ENCODE results near the gene ARFGAP1.
A peak's percentile ranks its signal among the peaks of the same experiment; 100 is the strongest.

The ARFGAP1 gene

DNA sequence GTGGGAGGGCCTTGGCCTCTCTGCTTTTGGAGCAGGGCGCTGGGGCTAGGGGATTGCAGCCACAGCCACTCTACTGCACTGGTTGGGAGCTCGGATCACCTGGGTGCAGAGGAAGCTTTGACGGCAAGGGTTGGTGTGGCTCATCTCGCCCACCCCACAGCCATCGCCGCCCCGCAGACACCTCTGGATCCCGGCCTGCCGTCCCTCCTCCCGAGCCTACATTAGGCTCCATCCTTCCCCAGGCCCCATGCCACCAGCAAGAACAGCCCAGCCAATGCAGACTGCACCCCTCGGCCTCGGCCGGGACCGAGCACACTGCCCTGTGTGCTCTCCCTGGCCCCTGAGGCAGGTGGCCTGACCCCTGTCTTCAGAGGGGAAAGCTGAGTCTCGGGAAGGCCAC, 12.1 kb upstream of the ARFGAP1 start:
- Mint-ChIP-seq H3K36me3 (ENCODE audit: low read depth) (no peaks in the 10 kb centered on the region), H3K27me3 (peaks cover 62% of the 10 kb centered on the region), H3K4me3 (no peak overlapping the region), H3K27ac (no peak overlapping the region), H3K9me3 (no peaks in the 10 kb centered on the region), H3K4me1 (ENCODE audit: low read depth) (no peaks in the 10 kb centered on the region)
- intact Hi-C loops (cut with micrococcal nuclease): no loop called here

DNA sequence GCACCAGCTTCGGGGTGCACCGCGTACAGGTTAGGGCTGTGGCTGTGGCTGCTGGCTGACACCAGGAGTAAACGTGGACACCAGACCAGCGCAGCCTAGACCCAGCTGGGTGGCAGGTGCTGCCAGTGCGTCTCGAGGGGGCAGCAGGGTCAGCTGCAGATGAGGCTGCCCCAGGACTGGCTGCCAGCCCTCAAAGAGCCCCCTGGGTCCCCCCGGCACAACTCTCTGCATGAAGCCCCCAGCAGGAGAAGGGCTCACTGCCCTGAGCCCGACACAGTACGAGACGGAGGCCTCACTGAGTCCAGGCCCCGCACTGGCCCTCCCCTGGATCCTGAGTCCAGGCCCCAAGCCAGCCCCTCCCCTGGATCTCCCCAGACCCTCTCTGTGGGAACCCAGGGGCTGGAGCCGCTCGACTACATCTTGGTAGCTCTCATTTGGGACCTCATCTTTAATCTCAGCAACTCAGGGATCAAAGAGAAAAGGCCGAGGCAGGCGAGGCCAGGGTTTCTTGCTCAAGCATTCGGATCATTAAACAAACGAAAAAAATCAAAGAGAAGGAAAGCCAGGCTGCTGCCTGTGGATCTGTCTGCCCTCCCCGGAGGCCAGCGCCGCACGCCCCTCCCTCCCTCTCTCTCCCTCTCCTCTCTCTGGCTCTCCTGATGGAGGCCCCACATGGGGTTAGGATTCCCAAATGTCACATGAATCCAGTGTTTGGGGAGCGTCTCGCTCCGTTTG, 11.4 kb upstream of the ARFGAP1 start:
- H3K9me3 Mint-ChIP-seq: no peaks in the 10 kb centered on the region
- peaks cover 58% of the 10 kb centered on the region for H3K27me3 Mint-ChIP-seq
- intact Hi-C loops (cut with micrococcal nuclease): no loop called here
- no peaks in the 10 kb centered on the region for H3K36me3 Mint-ChIP-seq (ENCODE audit: low read depth)
- no peaks in the 10 kb centered on the region for H3K4me1 Mint-ChIP-seq (ENCODE audit: low read depth)
- no peak overlapping the region for H3K4me3 Mint-ChIP-seq
- H3K27ac Mint-ChIP-seq: no peak overlapping the region

DNA sequence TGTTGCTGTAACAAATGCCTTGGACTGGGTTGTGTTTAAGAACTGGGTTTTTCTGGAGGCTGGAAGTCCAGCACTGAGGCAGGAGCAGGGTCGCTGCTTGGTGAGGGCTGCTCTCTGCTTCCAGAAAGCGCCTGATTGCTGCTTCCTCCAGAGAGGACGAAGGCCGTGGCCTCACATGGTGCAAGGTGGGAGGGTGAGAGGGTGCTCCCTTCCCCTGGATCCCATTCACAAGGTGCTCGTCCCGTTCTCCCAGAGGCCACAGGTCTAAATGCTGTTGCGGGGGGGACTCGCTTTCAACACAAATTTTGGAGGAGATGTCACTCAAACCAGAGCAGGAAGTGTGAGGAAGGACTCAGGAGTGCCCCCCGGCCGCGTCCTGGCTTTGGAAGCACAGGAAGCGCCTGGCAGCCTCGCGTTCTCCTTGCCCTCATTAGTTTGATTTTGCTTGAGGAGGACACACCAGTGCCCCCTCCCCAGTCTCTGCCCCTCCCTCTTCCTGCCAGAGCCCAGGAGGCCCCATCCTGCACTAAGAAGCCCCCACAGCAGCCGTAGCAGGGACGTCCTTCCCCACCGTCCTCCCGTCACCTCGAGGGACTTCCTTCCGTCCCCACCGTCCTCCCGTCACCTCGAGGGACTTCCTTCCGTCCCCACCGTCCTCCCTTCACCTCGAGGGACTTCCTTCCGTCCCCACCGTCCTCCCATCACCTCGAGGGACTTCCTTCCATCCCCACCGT, 10.7 kb upstream of the ARFGAP1 start:
- H3K4me1 Mint-ChIP-seq (ENCODE audit: low read depth): no peaks in the 10 kb centered on the region
- intact Hi-C loops (cut with micrococcal nuclease): no loop called here
- H3K9me3 Mint-ChIP-seq: no peaks in the 10 kb centered on the region
- no peaks in the 10 kb centered on the region for H3K36me3 Mint-ChIP-seq (ENCODE audit: low read depth)
- no peak overlapping the region for H3K4me3 Mint-ChIP-seq
- H3K27me3 Mint-ChIP-seq: peaks cover 50% of the 10 kb centered on the region
- H3K27ac Mint-ChIP-seq: no peak overlapping the region

DNA sequence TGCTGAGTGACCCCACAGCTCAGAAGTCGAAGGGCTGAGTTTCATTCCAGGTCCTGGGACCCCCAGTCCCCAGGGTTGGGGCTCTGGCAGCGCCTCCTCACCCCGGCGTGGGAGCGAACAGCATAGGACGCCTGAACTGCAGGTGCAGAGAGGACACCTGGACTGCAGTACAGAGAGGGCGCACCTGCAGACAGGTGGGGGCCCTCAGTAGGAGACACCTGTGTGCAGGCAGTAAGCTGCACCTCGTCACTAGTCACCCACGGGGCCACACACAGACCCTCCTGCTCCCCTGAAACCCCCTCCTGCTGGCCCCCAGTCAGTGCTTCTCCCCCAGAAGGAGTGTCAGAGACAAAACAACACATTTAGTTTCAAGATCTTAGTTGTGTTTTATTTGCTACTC, 9.8 kb upstream of the ARFGAP1 start:
- no peak overlapping the region for H3K4me3 Mint-ChIP-seq
- no peaks in the 10 kb centered on the region for H3K36me3 Mint-ChIP-seq (ENCODE audit: low read depth)
- H3K27ac Mint-ChIP-seq: no peak overlapping the region
- intact Hi-C loops (cut with micrococcal nuclease): no loop called here
- H3K27me3 Mint-ChIP-seq: peaks cover 49% of the 10 kb centered on the region
- H3K9me3 Mint-ChIP-seq: no peaks in the 10 kb centered on the region
- H3K4me1 Mint-ChIP-seq (ENCODE audit: low read depth): no peaks in the 10 kb centered on the region

DNA sequence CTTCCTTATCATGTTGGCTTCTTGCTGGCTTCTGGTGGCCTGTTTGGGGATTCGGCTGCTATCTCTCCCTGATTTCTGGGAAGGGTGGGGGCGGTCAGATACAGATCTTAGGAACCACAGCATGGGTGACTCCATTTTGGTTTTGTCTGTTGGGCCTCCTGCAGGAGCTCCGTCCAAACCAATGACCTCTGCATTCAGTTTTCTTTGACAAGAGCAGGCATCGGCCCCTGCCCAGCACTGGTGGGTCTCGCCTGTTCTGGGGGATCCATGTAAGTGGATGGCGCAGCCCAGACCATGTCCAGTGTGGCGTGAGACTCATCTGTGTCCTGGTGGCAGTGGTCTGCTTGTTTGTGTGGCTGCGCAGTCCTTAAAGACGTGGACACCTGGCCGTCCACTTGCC, 8.6 kb upstream of the ARFGAP1 start:
- intact Hi-C loops (cut with micrococcal nuclease): no loop called here
- H3K36me3 Mint-ChIP-seq (ENCODE audit: low read depth): no peaks in the 10 kb centered on the region
- H3K27ac Mint-ChIP-seq: no peak overlapping the region
- H3K4me3 Mint-ChIP-seq: no peak overlapping the region
- no peaks in the 10 kb centered on the region for H3K9me3 Mint-ChIP-seq
- no peaks in the 10 kb centered on the region for H3K4me1 Mint-ChIP-seq (ENCODE audit: low read depth)
- peaks cover 53% of the 10 kb centered on the region for H3K27me3 Mint-ChIP-seq

DNA sequence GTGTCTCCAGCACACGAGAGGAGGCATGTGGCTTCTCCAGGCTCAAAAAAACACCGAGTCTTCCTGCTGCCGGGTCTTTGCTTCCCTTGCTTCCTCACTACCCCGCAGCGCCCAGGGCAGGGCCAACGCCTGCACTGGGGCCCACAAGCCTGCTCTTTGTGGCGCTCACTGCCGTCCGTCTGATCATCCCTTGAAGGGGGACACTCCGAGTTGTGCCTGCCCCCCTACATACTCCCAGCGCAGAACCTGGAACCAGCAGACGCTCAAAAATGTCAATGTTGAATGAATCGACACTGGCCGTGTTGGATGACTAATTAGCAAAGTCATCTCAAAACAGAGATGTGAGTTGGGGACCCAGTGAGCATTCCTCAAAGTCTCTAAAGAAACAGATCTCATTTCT, 8.1 kb upstream of the ARFGAP1 start:
- no peaks in the 10 kb centered on the region for H3K9me3 Mint-ChIP-seq
- H3K4me1 Mint-ChIP-seq (ENCODE audit: low read depth): no peaks in the 10 kb centered on the region
- H3K27me3 Mint-ChIP-seq: peaks cover 50% of the 10 kb centered on the region
- H3K36me3 Mint-ChIP-seq (ENCODE audit: low read depth): no peaks in the 10 kb centered on the region
- intact Hi-C loops (cut with micrococcal nuclease): no loop called here
- no peak overlapping the region for H3K27ac Mint-ChIP-seq
- H3K4me3 Mint-ChIP-seq: no peak overlapping the region

DNA sequence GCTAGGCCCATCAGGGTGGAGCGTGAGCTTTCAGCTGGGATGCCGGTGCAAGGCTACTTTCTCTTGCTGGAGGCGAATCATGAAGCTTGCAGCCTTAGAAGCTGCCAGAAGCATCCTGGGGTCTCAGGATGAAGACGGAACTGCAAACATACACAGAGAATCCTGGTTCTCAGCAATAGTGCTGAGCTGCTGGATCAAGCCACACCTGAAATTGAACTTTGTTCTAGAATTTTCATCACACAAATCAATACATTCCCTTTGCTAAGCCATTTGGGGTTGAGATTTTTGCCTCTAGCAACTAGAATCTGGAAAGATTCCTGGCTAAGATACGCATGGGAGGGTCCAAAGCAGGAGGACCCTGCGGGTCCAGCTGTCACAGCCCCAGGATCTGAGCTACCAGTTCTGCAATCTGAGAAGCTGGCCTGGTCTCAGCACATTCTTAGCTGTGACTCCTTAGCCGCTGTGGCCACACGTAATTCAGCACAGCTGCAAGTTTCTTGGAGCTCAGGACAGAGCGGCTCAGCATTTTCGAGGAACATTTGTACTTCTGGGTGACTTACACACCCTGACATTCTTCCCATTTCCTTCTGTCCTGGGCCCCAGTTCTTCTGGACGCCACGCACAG, 6.6 kb upstream of the ARFGAP1 start:
- no peak overlapping the region for H3K4me3 Mint-ChIP-seq
- H3K36me3 Mint-ChIP-seq (ENCODE audit: low read depth): no peaks in the 10 kb centered on the region
- H3K4me1 Mint-ChIP-seq (ENCODE audit: low read depth): no peaks in the 10 kb centered on the region
- H3K27ac Mint-ChIP-seq: no peak overlapping the region
- intact Hi-C loops (cut with micrococcal nuclease): no loop called here
- H3K9me3 Mint-ChIP-seq: no peaks in the 10 kb centered on the region
- H3K27me3 Mint-ChIP-seq: peaks cover 46% of the 10 kb centered on the region

DNA sequence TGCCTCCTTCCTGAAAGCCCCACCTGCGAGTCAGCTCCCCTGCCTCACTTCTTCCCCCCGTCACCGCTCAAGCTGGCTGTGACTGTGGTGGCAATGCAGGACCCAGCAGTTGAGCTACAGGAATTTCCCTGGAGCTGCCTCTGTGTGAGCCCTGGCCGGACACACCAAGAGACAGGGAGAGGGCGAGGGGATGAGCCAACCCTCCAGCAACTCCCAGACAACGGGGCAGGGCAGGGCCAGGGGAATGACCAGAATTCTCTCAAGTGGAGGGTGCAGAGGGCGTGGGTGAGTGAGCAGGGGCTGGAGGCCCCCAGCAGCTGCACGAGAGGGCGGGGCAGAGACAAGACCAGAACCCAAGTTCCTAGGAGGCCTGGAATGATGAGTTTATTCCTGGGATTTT, 4.9 kb upstream of the ARFGAP1 start:
- intact Hi-C loops (cut with micrococcal nuclease): no loop called here
- Mint-ChIP-seq H3K36me3 (ENCODE audit: low read depth) (peaks cover 5% of the 10 kb centered on the region), H3K9me3 (no peaks in the 10 kb centered on the region), H3K4me3 (no peak overlapping the region), H3K4me1 (ENCODE audit: low read depth) (peaks cover 7% of the 10 kb centered on the region), H3K27me3 (peaks cover 37% of the 10 kb centered on the region), H3K27ac (no peak overlapping the region)

DNA sequence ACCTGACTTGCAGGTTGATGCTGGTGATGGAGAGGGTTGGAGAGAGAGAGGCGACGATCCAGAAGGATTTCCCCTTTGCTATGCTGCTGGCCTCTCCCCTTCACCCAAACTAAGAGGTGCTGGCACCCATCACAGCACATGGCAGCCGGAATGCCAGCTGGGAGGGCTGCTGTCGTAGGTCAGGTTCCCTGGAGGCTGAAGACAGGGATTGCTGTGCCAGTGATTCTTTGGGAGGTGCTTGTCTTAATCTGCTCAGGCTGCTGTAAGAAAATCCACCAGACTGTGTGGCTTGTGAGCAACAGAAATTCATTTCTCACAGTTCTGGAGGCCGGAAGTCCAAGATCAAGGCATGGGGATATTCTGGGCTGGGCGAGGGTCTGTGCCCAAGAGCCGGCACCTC, 4.4 kb upstream of the ARFGAP1 start:
- H3K36me3 Mint-ChIP-seq (ENCODE audit: low read depth): peaks cover 11% of the 10 kb centered on the region
- no peaks in the 10 kb centered on the region for H3K9me3 Mint-ChIP-seq
- H3K4me1 Mint-ChIP-seq (ENCODE audit: low read depth): peaks cover 7% of the 10 kb centered on the region
- no peak overlapping the region for H3K27ac Mint-ChIP-seq
- peaks cover 32% of the 10 kb centered on the region for H3K27me3 Mint-ChIP-seq
- intact Hi-C loops (cut with micrococcal nuclease): no loop called here
- no peak overlapping the region for H3K4me3 Mint-ChIP-seq

DNA sequence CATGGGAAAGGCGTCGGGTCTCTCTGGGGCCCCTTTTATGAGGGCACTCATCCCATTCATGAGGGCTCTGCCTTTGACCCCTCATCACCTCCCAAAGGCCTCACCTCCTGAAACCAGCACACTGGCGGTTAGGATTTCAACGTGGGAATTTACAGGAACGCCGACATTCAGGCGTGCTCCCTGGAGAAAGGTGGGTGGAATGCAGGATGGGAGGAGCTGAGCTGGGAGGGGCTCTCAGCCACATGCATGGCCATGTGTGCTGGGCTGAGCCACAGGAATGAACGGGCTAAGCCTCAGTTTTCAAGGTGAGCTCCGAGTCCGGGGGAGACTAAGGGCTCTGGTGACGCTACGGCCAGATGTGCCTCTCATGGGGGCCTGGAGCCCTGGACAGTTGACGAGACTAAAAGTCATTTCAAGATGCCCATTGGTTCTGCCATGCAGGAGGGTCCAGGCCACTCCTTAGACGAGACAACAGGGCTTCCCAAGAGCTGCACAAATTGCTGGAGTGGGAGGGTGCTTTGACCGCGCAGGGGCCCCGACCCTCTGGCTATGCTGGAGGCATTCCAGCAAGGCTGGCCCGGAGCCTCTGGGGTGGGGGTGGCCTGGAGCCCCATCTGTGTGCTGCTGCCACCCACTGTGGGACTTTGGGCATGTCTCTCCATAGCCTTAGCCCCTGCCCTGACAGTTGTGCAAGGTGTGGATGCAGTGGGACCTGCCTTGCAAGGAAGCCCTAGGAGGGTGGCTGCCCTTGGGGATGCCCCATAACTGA, 3.8 kb upstream of the ARFGAP1 start:
- Mint-ChIP-seq H3K27ac (no peak overlapping the region), H3K36me3 (ENCODE audit: low read depth) (peaks cover 13% of the 10 kb centered on the region), H3K9me3 (no peaks in the 10 kb centered on the region), H3K4me3 (no peak overlapping the region), H3K4me1 (ENCODE audit: low read depth) (peaks cover 12% of the 10 kb centered on the region), H3K27me3 (peaks cover 27% of the 10 kb centered on the region)
- intact Hi-C loops (cut with micrococcal nuclease): no loop called here

DNA sequence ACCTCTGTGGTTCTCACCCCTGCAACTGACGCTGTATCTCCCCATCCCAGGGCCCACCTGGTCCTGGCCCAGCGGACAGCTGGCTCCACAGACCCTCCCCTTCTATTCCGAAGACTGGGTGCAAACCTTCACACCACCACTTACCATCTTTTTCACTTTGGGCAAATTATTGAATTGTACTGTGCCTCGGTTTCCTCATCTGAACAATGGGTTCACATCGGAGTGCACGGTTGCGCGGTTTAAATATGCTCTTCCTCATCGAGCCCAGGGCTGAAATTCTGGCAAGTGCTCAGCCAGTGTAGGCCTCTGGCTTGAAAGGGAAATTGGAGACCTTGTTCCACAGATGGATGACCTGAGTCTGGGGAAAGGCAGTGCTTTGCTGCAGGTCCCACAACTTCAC, 2.9 kb upstream of the ARFGAP1 start:
- intact Hi-C loops (cut with micrococcal nuclease): no loop called here
- H3K9me3 Mint-ChIP-seq: no peaks in the 10 kb centered on the region
- peaks cover 13% of the 10 kb centered on the region for H3K36me3 Mint-ChIP-seq (ENCODE audit: low read depth)
- peaks cover 21% of the 10 kb centered on the region for H3K27me3 Mint-ChIP-seq
- H3K4me1 Mint-ChIP-seq (ENCODE audit: low read depth): peaks cover 21% of the 10 kb centered on the region
- H3K27ac Mint-ChIP-seq: no peak overlapping the region
- no peak overlapping the region for H3K4me3 Mint-ChIP-seq

DNA sequence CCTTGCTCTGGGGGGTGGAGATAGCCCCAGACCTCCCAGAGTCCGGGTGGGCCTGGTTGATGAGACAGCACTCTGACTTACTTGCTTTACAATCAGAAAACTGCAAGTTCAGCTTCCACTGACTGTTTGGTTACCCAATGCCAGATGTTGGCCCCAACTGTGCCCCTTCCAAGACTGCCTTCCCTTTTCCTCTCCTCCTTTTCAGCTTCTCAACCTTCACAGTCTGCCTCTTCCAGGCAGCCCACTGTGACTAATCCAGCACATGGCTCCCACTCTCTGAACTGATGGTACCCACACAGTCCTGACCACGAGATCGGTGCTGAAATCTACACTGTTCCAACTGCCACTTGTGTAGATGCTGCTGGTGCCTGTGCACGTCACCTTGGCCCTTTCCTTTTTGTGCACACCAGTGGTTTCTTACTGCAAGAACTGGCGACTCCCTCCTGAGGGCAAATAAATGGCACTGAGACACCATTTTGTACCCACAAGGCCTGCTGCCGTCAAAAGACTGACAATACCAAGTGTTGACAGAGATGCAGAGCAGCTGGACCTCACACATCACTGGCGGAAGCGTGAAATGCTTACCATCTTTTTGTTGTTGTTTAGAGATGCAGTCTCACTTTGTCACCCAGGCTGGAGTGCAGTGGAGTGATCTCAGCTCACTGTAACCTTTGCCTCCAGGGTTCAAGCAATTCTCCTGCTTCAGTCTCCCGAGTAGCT, 1.8 kb upstream of the ARFGAP1 start:
- no peak overlapping the region for H3K4me3 Mint-ChIP-seq
- H3K27me3 Mint-ChIP-seq: peaks cover 14% of the 10 kb centered on the region
- no peaks in the 10 kb centered on the region for H3K9me3 Mint-ChIP-seq
- peaks cover 20% of the 10 kb centered on the region for H3K36me3 Mint-ChIP-seq (ENCODE audit: low read depth)
- intact Hi-C loops (cut with micrococcal nuclease): no loop called here
- H3K27ac Mint-ChIP-seq: no peak overlapping the region
- peaks cover 26% of the 10 kb centered on the region for H3K4me1 Mint-ChIP-seq (ENCODE audit: low read depth)

DNA sequence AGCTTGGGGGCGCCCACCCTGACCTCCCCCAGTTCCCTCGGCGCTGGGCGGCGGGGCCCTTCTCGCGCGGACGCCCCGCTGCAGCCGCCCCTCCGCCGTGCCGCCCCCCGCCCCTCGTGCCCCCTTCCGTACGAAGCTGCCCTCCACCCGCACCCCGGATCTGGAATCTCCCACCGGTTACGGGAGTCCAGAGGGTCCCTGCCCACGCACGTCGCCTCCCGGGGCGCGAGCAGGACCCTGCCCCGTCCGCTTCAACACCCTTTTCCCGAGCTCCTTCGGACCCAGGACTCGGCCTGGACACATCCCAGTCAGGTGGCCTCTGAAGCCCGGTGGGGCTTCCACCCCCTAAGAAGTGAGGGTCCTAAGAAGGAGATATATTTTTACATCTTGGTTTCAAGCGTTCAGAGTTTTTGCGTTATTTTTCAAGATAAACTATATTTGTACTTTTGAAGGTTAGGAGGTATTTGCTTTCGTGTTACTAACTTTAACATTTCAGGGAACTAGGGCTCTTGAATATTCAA, 506 bp downstream of the ARFGAP1 start:
- Mint-ChIP-seq H3K4me3 (peak overlapping the region; percentile 94), H3K4me1 (ENCODE audit: low read depth) (peaks cover 26% of the 10 kb centered on the region), H3K9me3 (no peaks in the 10 kb centered on the region), H3K36me3 (ENCODE audit: low read depth) (peaks cover 44% of the 10 kb centered on the region), H3K27me3 (peaks cover 9% of the 10 kb centered on the region), H3K27ac (peak overlapping the region; percentile 92)
- intact Hi-C loops (cut with micrococcal nuclease): no loop called here

All from dendritic cell treated with granulocyte-macrophage colony-stimulating factor and Interleukin-4, amounts not matched to agents 40 ng/mL and 50 ng/mL, for 4 days (primary cell).